Measurements from ENCODE around the gene CUTA. TPM values are rescaled to one million over a fixed set of nuclear protein-coding genes. Genes with fewer than 3 reads are reported as not detected.

Gene CUTA
- total and polyA plus RNA-seq, 2 of the 13 experiments (the other 11 are each of a cell fraction or from before 2014, with no cell fraction given): 170 to 180 TPM

- TF ChIP-seq ARID3A (IDR thresholded peaks at IDR 0.05; ENCODE audit: low read depth, low read length) (peak; percentile 70), ZNF225 (CRISPR knock-in tag; IDR thresholded peaks at IDR 0.05) (no peak; the same call in 1 of the 2 replicates), TBX2 (CRISPR knock-in tag; IDR thresholded peaks at IDR 0.05; ENCODE audit: borderline replicate concordance) (peak; percentile 97), NFKB2 (CRISPR knock-in tag; IDR thresholded peaks at IDR 0.05; ENCODE audit: borderline replicate concordance) (peak; percentile 69; the same call in 1 of the 2 replicates), USF2 (IDR thresholded peaks at IDR 0.05; ENCODE audit: low read depth, low read length) (0 out of 2 replicates have a peak, but pooled peaks have one; percentile 61), USF2 (CRISPR knock-in tag; IDR thresholded peaks at IDR 0.05; ENCODE audit: borderline replicate concordance) (peak; percentile 76), GABPA (IDR thresholded peaks at IDR 0.05; ENCODE audit: low read depth, low read length) (peak; percentile 82), GABPA (CRISPR knock-in tag; IDR thresholded peaks at IDR 0.05; ENCODE audit: low read depth) (peak; percentile 98), LCORL (IDR thresholded peaks at IDR 0.05) (no peak), LCORL (CRISPR knock-in tag; IDR thresholded peaks at IDR 0.05) (peak; percentile 85), IRF1 (CRISPR knock-in tag; IDR thresholded peaks at IDR 0.05; ENCODE audit: low read depth) (no peak), NFIC (IDR thresholded peaks at IDR 0.05; ENCODE audit: low read length) (no peak), ZNF704 (CRISPR knock-in tag; IDR thresholded peaks at IDR 0.05; ENCODE audit: borderline replicate concordance) (peak; percentile 88; the same call in 1 of the 2 replicates), MAZ (IDR thresholded peaks at IDR 0.05; ENCODE audit: borderline replicate concordance, low read depth, low read length) (peak; percentile 92; the same call in 1 of the 2 replicates), MAZ (CRISPR knock-in tag; IDR thresholded peaks at IDR 0.05; ENCODE audit: low read depth) (peak; percentile 99), SRY (CRISPR knock-in tag; IDR thresholded peaks at IDR 0.05) (peak; percentile 88; the same call in 1 of the 2 replicates), ZNF549 (CRISPR knock-in tag; IDR thresholded peaks at IDR 0.05) (no peak), KLF15 (CRISPR knock-in tag; IDR thresholded peaks at IDR 0.05; ENCODE audit: borderline replicate concordance) (no peak), SALL1 (CRISPR knock-in tag; IDR thresholded peaks at IDR 0.05) (peak; percentile 92), HOXA3 (CRISPR knock-in tag; IDR thresholded peaks at IDR 0.05) (peak; percentile 100), ZNF674 (CRISPR knock-in tag; IDR thresholded peaks at IDR 0.05; ENCODE audit: low read depth) (peak; percentile 43; the same call in 1 of the 2 replicates), PRPF4 (IDR thresholded peaks at IDR 0.05; ENCODE audit: low read depth, low read length, poor library complexity, severe bottlenecking) (no peak), SIN3A (IDR thresholded peaks at IDR 0.05; ENCODE audit: borderline replicate concordance, low read depth, low read length) (peak; percentile 99), ARNTL (CRISPR knock-in tag; IDR thresholded peaks at IDR 0.05) (peak; percentile 85), ZBTB8A (CRISPR knock-in tag; IDR thresholded peaks at IDR 0.05; ENCODE audit: borderline replicate concordance, low read depth) (no peak), MED8 (CRISPR knock-in tag; IDR thresholded peaks at IDR 0.05; ENCODE audit: insufficient replicate concordance) (no peak)
Observed at GRCh38 chr6:33391278-33391921, 26.5 kb downstream of the CUTA start, which contains the start of gene KIFC1 (continued).

Measured in HepG2 (cell line).